ENCODE data around the gene SYK.

The SYK gene

DNA sequence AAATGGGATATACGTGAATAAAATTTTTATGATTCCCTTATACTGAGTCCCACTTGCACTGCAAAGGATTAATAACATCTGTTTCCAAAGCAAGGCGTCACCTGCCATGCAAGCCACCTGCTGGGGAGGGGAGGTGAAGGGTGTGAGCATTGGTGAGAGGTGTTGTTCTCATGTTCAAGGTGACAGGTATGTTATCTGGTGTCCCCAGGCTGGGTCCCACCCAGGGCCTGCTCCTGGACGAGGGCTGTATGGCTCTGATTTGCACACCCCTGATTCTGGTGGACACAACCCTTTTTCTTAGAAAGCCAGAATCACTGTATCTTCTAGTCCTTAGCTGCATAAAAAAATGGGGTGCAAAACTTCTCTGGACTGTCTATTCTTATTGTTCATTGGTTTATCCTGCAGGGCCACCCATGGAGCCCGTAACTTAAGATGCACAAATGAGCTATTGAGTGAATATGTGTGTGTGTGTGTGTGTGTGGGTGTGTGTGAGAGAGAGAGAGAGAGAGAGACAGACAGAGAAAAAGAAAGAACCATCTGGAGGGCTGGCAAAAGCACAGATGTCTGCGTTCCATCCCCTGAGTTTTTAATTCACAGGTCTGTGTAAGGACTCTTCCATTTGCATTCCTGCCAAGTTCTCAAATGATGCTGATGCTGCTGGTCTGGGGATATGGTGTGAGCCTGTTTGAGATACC lies 53.7 kb downstream of the SYK start:
- H3K4me3 ChIP-seq (replicated peaks; ENCODE audit: low read depth, low read length) = no peak overlapping the region
- TF ChIP-seq, protein P1, sequence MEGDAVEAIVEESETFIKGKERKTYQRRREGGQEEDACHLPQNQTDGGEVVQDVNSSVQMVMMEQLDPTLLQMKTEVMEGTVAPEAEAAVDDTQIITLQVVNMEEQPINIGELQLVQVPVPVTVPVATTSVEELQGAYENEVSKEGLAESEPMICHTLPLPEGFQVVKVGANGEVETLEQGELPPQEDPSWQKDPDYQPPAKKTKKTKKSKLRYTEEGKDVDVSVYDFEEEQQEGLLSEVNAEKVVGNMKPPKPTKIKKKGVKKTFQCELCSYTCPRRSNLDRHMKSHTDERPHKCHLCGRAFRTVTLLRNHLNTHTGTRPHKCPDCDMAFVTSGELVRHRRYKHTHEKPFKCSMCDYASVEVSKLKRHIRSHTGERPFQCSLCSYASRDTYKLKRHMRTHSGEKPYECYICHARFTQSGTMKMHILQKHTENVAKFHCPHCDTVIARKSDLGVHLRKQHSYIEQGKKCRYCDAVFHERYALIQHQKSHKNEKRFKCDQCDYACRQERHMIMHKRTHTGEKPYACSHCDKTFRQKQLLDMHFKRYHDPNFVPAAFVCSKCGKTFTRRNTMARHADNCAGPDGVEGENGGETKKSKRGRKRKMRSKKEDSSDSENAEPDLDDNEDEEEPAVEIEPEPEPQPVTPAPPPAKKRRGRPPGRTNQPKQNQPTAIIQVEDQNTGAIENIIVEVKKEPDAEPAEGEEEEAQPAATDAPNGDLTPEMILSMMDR (IDR thresholded peaks at IDR 0.05; ENCODE audit: low read depth, low read length, missing control alignments) = no peak
- no peak for DNase-seq (ENCODE audit: extremely low read depth, low read depth)

DNA sequence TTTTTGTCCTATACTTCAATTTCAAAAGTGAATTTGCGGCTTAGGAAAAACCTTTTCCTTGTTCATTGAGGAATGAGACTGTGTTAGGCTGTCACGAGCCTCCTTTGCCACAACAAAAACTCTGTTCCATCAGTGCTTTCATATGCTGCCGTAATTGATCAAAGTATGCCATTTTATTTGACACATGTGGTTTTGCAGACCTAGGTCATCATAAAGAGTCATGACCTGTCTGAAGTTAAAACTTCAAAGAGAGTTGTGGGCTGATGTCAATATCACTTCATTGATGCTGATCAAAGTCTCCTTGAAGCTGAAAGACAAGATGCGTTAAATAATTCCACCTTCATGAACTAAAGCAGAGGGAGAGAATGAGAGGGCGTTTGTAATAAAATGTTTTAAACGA lies 55.5 kb downstream of the SYK start:
- TF ChIP-seq, protein P1 (IDR thresholded peaks at IDR 0.05; ENCODE audit: low read depth, low read length, missing control alignments) = no peak
- no peak overlapping the region for H3K4me3 ChIP-seq (replicated peaks; ENCODE audit: low read depth, low read length)
- DNase-seq (ENCODE audit: extremely low read depth, low read depth) = no peak

DNA sequence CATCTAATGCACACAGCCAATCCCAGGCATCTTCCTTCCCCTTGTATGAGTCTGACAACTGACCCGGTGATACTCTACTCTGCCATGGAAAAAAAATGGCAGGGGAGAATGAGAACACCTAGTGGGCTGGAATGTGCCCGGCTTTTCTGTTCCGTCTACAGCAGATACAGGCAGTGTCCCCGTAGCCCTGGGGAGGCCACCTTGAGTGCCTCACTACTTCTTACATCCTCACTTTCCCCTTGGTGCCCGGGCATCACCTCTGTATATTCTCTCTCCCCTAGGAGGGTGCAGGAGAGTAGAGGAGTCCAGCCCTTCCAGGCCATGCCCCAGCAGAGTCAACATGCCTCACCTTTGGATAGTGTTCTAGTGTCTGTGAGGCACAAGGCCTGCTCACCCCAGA lies 56.2 kb downstream of the SYK start:
- no peak for DNase-seq (ENCODE audit: extremely low read depth, low read depth)
- TF ChIP-seq, protein P1 (IDR thresholded peaks at IDR 0.05; ENCODE audit: low read depth, low read length, missing control alignments) = no peak
- H3K4me3 ChIP-seq (replicated peaks; ENCODE audit: low read depth, low read length) = no peak overlapping the region

DNA sequence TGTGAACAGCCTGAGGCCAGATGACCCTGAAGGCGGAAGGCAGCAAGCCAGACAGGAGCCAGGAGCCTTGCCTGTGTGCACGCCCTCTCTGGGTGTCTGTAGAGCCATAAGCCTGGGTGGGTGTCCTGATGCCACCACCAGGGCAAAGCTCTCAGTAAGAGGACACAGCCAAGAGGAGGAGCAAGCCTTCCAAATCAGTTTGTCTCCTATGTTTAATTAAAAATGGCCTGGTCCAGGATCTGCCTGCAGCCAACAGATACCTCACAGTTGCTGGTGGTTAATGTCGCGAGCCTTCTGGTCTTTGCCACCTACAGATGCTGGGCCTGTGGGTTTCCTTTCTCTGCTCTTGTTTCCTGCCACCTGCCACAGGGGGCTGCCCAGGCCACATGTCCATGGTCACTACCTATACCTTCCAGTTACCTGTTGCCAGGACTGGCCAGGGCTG lies 56.9 kb downstream of the SYK start:
- no peak for DNase-seq (ENCODE audit: extremely low read depth, low read depth)
- TF ChIP-seq, protein P1 (IDR thresholded peaks at IDR 0.05; ENCODE audit: low read depth, low read length, missing control alignments) = no peak
- no peak overlapping the region for H3K4me3 ChIP-seq (replicated peaks; ENCODE audit: low read depth, low read length)

DNA sequence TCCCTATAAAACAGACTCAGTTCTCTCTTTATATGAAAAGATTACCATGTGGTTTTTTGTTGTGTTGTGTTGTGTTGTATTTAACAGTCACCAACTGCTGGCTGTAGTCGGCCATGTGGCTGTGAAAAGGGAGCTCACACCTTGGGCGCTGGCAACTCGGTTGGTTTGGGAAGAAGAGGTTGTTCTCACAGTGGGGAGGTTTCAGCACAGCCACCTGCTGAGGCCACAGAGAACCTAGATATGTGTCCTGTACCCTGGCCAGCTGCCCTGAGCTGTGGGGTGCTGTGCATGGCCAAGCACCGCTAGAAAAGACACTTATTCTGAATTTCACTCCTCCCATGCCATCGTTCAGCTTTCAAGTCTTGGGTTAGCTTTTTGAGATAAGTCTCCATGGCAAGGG lies 58.8 kb downstream of the SYK start:
- TF ChIP-seq, protein P1 (IDR thresholded peaks at IDR 0.05; ENCODE audit: low read depth, low read length, missing control alignments) = no peak
- no peak for DNase-seq (ENCODE audit: extremely low read depth, low read depth)
- no peak overlapping the region for H3K4me3 ChIP-seq (replicated peaks; ENCODE audit: low read depth, low read length)

DNA sequence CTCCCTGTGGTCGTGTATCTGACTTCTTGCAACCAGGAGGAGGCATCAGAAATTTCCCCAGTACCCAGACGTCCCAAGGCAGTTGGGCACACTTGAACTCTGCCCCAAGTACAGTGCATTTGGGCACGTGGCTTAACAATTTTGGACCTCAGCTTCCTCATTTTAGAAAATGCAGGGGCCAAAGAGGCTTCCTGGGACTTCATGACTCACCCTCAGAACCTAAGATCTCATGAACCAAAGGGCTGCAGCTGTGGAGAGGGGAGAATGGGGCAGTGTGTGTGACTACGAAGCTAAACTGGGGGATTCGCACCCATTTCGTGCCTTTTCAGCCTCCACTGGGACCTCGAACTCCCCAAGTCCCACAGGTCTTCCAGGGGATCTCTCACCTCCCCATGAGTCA lies 59.2 kb downstream of the SYK start:
- DNase-seq (ENCODE audit: extremely low read depth, low read depth) = no peak
- TF ChIP-seq, protein P1 (IDR thresholded peaks at IDR 0.05; ENCODE audit: low read depth, low read length, missing control alignments) = no peak
- H3K4me3 ChIP-seq (replicated peaks; ENCODE audit: low read depth, low read length) = no peak overlapping the region

DNA sequence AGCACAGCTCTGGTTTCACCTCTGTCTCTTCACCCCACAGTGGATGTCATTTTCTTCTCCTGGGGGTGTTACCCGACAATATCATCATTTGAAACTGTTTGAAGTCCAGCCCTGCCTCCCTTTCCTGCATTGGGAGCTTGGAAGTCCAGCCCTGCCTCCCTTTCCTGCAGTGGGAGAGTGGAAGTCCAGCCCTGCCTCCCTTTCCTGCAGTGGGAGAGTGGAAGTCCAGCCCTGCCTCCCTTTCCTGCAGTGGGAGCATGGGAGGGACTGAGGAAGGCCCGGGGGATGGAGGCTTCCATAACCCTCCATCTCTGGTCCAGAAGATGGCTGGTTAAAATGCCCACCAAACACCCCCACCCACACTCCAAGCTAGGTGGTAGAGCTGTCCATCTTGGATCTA lies 59.8 kb downstream of the SYK start:
- no peak for DNase-seq (ENCODE audit: extremely low read depth, low read depth)
- no peak overlapping the region for H3K4me3 ChIP-seq (replicated peaks; ENCODE audit: low read depth, low read length)
- TF ChIP-seq, protein P1 (IDR thresholded peaks at IDR 0.05; ENCODE audit: low read depth, low read length, missing control alignments) = no peak

Measured in HFF-Myc (cell line).